PC-3 (cell line): ENCODE measurements around the gene SETD1A. TPM values are rescaled to one million over a fixed set of nuclear protein-coding genes. Genes with fewer than 3 reads are reported as not detected.

Experiments used
- ATAC-seq: fragments of 200-7000 bp; cut with Tn5 transposase; 2 replicates; pipeline ENCODE4 v1.9.1; 2020; ENCODE audit warnings: mild to moderate bottlenecking, moderate library complexity
- BruUV-seq: library from RNA; stranded (reverse); fragments of 400-500 nt; replicated peaks from 2 replicates; lab custom pipeline; 2021; lab: Mats Ljungman, UMichigan
- CTCF ChIA-PET: fragments of 300-600 bp; sonication (Branson Sonifier 250); formaldehyde crosslinking; loops from one replicate; lab custom pipeline; 2022; ENCODE audit warnings: antibody characterized with exemption; lab: Charles Lee
- POLR2A ChIA-PET: fragments of 300-600 bp; sonication (Branson Sonifier 250); formaldehyde crosslinking; loops from one replicate; lab custom pipeline; 2022; ENCODE audit warnings: antibody characterized with exemption; ENCODE audit not compliant: unreplicated experiment; lab: Charles Lee
- DNase-seq: peaks from one replicate; pipeline ENCODE4 v3.0.0-alpha.2; 2015
- H2AFZ ChIP-seq: fragments of 300-600 bp; sonication (generic); 2 replicates; pipeline ENCODE4 v1.6.0; 2016; ENCODE audit warnings: antibody characterized with exemption, low read length
- H3F3A ChIP-seq: fragments of 300-600 bp; sonication (generic); one replicate; pipeline ENCODE4 v1.6.0; 2017; ENCODE audit warnings: antibody characterized with exemption, low read length, control low read depth, mild to moderate bottlenecking; ENCODE audit not compliant: unreplicated experiment
- H3K27ac ChIP-seq: fragments of 300-600 bp; sonication (generic); 2 replicates; pipeline ENCODE4 v1.5.1; 2016; ENCODE audit warnings: mild to moderate bottlenecking, low read length
- H3K27me3 ChIP-seq: fragments of 300-600 bp; sonication (generic); 2 replicates; pipeline ENCODE4 v1.6.1; 2016; ENCODE audit warnings: low read length, mixed read lengths
- H3K36me3 ChIP-seq: fragments of 300-600 bp; sonication (generic); 2 replicates; pipeline ENCODE4 v1.6.1; 2016; ENCODE audit warnings: low read depth, mixed run types, low read length, mixed read lengths
- H3K4me1 ChIP-seq: fragments of 300-600 bp; sonication (generic); 2 replicates; pipeline ENCODE4 v1.5.1; 2016; ENCODE audit warnings: low read length; ENCODE audit not compliant: insufficient read depth
- H3K4me2 ChIP-seq: fragments of 300-600 bp; sonication (generic); 2 replicates; pipeline ENCODE4 v1.6.0; 2016; ENCODE audit warnings: low read length
- H3K4me3 ChIP-seq: fragments of 300-600 bp; sonication (generic); 2 replicates; pipeline ENCODE4 v1.5.1; 2016; ENCODE audit warnings: mild to moderate bottlenecking, low read length, mixed read lengths
- H3K79me2 ChIP-seq: fragments of 300-600 bp; sonication (generic); 2 replicates; pipeline ENCODE4 v1.6.1; 2017; ENCODE audit warnings: low read length, mixed read lengths
- H3K9ac ChIP-seq: fragments of 300-600 bp; sonication (generic); 2 replicates; pipeline ENCODE4 v1.6.0; 2016; ENCODE audit warnings: mild to moderate bottlenecking, low read length
- H3K9me2 ChIP-seq: fragments of 300-600 bp; sonication (generic); replicated peaks from 2 replicates; pipeline ENCODE4 v1.6.1; 2016; ENCODE audit warnings: mixed run types, low read length, mixed read lengths
- H3K9me3 ChIP-seq: fragments of 300-600 bp; sonication (generic); 2 replicates; pipeline ENCODE4 v1.6.1; 2016; ENCODE audit warnings: low read length, mixed read lengths
- H4K20me1 ChIP-seq: fragments of 300-600 bp; sonication (generic); 2 replicates; pipeline ENCODE4 v1.6.1; 2016; ENCODE audit warnings: low read length, mixed read lengths
- EZH2 ChIP-seq: fragments of 300-600 bp; sonication (generic); IDR thresholded peaks from one replicate; pipeline ENCODE4 v1.6.1; 2017; ENCODE audit warnings: antibody characterized with exemption, mild to moderate bottlenecking, low read length; ENCODE audit not compliant: unreplicated experiment
- EZH2phosphoT487 ChIP-seq: fragments of 300-600 bp; sonication (generic); IDR thresholded peaks from 2 replicates; pipeline ENCODE4 v1.6.1; 2018; ENCODE audit warnings: mild to moderate bottlenecking, antibody characterized with exemption, low read length, borderline replicate concordance
- intact Hi-C: fragments of 100-400 bp; cut with micrococcal nuclease; formaldehyde crosslinking; loops from 2 replicates; pipeline ENCODE4 v1.9.0; 2023
- total RNA-seq: library from RNA; depleted of rRNA; stranded (reverse); fragments of >200 nt; gene quantifications from 2 replicates; pipeline ENCODE4 v1.2.3, GENCODE V29; 2014
- TF ChIP-seq, protein P1 (sequence below): fragments of 300-600 bp; sonication (generic); conservative IDR thresholded peaks from 2 replicates; pipeline ENCODE4 v1.5.1; 2017; ENCODE audit warnings: antibody characterized with exemption, low read depth, mild to moderate bottlenecking, low read length

Gene SETD1A
- total RNA-seq, 1 experiment from 2014 or later: 7.9 TPM

DNA sequence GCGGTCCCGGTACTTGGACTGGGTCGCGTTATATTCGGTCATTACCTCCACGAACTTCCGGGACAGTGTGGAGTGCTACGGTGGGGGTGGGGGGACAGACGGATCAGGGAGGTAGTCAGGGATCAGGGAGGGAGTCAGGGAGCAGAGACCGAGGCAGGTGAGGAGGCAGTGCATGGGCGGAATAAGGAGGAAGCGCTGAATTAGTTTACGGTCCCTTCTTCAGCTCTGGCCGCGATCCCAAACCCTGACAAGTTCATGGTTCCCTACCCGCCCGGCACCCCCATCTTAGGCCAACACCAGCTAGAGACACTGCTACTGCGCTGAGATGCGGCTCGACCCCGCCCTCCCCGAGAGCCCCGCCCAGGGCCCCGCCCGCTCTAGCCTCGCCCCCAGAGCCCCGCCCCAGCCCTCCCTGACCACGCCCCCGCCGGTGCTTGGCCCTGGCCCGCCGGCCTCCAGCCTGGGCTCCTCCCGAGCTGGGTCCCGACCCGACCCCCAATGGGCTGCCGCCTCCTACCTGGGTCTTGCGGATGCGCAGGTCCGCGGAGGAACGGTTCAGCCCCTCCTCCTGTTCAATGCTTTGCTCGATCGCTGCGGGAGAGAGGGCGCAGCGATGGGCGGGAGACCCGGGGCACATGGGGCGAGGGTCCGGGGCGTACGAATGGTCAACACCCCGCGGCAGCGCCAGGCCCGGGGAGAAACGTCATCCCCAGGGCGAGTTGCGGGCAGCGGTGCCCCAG, 39.6 kb downstream of the SETD1A start:
- peak; percentile 80 for ATAC-seq
- Histone ChIP-seq H3K27me3 (no peaks in the 10 kb centered on the region), H3K36me3 (no peaks in the 10 kb centered on the region), H4K20me1 (no peaks in the 10 kb centered on the region), H3K27ac (peak overlapping the region; percentile 86), H3F3A (no peaks in the 10 kb centered on the region), H3K4me2 (peak overlapping the region; percentile 100), H3K9me3 (no peaks in the 10 kb centered on the region), H3K9me2 (no peaks in the 10 kb centered on the region), H3K79me2 (no peaks in the 10 kb centered on the region), H3K9ac (peak overlapping the region; percentile 85), H2AFZ (peak overlapping the region; percentile 80), H3K4me1 (peaks cover 31% of the 10 kb centered on the region), H3K4me3 (peak overlapping the region; percentile 83)
- peak; percentile 68 for DNase-seq
- ChIA-PET CTCF (no interaction called here), POLR2A (no interaction called here)
- intact Hi-C loops: loop anchor here (5.0 kb wide), 2 partner anchors 35 to 75 kb away; partner anchors contain the start of genes STX4, ZNF646 and ZNF668
- TF ChIP-seq EZH2phosphoT487 (no peak), EZH2 (no peak)
- TF ChIP-seq, protein P1, sequence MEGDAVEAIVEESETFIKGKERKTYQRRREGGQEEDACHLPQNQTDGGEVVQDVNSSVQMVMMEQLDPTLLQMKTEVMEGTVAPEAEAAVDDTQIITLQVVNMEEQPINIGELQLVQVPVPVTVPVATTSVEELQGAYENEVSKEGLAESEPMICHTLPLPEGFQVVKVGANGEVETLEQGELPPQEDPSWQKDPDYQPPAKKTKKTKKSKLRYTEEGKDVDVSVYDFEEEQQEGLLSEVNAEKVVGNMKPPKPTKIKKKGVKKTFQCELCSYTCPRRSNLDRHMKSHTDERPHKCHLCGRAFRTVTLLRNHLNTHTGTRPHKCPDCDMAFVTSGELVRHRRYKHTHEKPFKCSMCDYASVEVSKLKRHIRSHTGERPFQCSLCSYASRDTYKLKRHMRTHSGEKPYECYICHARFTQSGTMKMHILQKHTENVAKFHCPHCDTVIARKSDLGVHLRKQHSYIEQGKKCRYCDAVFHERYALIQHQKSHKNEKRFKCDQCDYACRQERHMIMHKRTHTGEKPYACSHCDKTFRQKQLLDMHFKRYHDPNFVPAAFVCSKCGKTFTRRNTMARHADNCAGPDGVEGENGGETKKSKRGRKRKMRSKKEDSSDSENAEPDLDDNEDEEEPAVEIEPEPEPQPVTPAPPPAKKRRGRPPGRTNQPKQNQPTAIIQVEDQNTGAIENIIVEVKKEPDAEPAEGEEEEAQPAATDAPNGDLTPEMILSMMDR: no peak
- no TSS peak for BruUV-seq

DNA sequence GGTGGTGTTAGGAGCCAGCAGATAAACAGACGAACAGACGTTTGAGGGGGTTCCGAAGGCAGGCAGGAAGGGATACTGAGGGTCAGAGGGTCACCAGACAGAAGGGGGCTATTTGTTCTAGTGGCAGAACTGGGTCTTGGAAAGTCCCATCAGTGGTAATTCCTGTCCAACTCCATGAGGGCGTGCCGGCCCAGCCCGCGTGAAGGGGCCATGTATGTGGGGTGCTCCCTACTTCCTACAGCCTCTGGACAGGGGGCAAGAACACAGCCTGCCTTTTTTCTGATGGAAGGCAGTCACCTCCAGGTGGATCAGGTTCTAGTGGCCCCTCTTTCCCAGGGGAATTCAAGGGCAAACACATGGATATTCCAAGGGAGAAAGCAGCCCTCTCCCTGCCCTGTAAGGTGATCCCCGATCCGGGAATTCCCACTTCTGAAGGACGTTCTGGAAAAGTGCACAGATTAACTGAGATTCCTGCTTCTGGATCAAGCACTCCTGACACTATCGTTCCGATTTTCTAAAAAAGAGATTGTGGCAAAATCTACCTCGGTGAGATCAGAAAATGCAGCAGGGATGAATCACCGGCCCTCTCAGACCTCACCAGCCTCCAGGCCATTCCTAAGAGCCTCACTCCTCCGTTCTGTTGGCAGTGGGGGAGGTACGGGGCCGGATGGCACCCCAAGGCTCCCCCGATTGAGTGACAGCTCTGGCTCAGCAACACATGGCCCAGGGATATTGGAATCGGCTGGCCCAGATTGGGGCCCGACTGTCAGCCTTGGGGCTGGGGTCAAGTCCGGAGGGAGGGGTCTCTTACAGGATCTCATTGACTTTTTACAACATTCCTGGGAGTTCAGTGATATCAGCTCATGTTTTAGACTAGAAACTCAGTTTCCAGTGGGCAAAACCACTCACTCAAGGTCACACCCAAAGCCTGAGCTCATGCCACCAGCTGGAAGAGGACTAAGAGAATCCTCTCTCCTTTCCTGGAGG, 40.5 kb downstream of the SETD1A start:
- ChIA-PET POLR2A (no interaction called here), CTCF (no interaction called here)
- Histone ChIP-seq H3K79me2 (no peaks in the 10 kb centered on the region), H3K4me2 (peak overlapping the region; percentile 100), H3K9me2 (no peaks in the 10 kb centered on the region), H3K36me3 (no peaks in the 10 kb centered on the region), H3K9ac (peak overlapping the region; percentile 76), H2AFZ (peak overlapping the region; percentile 80), H3K4me1 (peaks cover 31% of the 10 kb centered on the region), H3K4me3 (peak overlapping the region; percentile 83), H3K27ac (peak overlapping the region; percentile 86), H3K27me3 (no peaks in the 10 kb centered on the region), H3K9me3 (no peaks in the 10 kb centered on the region), H4K20me1 (no peaks in the 10 kb centered on the region), H3F3A (no peaks in the 10 kb centered on the region)
- BruUV-seq: TSS peak; percentile 88
- intact Hi-C loops: loop anchor here (5.0 kb wide), 2 partner anchors 34 to 74 kb away; partner anchors contain the start of genes STX4, ZNF646 and ZNF668
- TF ChIP-seq, protein P1: no peak
- TF ChIP-seq EZH2 (no peak), EZH2phosphoT487 (no peak)
- DNase-seq (peak; percentile 75), ATAC-seq (peak; percentile 54)
